WTC11 (cell line): Measurements from ENCODE around the gene RPTOR. TPM values are rescaled to one million over a fixed set of nuclear protein-coding genes. Genes with fewer than 3 reads are reported as not detected.

Source experiments
- ATAC-seq: fragments of 200-7000 bp; cut with Tn5 transposase; 2 replicates; pipeline ENCODE4 v1.10.0; 2021; ENCODE audit warnings: mild to moderate bottlenecking, moderate library complexity
- CTCF ChIA-PET: fragments of 300-600 bp; sonication (Branson Sonifier 250); formaldehyde crosslinking; loops from one replicate; lab custom pipeline; 2021; ENCODE audit warnings: antibody characterized with exemption; lab: Charles Lee
- POLR2A ChIA-PET: fragments of 350-600 bp; sonication (Branson Sonifier 250); formaldehyde crosslinking; loops from one replicate; lab custom pipeline; 2021; ENCODE audit warnings: antibody characterized with exemption; lab: Charles Lee
- DNase-seq: peaks from one replicate; pipeline ENCODE4 v3.0.0; 2021; ENCODE audit warnings: low spot score
- H3K27ac Mint-ChIP-seq: 2 replicates; pipeline ENCODE4 v1.8.0; 2021; ENCODE audit warnings: mixed read lengths
- H3K27me3 Mint-ChIP-seq: 2 replicates; pipeline ENCODE4 v1.8.0; 2021; ENCODE audit warnings: low read depth, mild to moderate bottlenecking, moderate library complexity, mixed read lengths
- H3K36me3 Mint-ChIP-seq: 2 replicates; pipeline ENCODE4 v1.8.0; 2021; ENCODE audit warnings: mixed read lengths
- H3K4me1 Mint-ChIP-seq: 2 replicates; pipeline ENCODE4 v1.8.0; 2022; ENCODE audit warnings: mixed read lengths
- H3K4me3 Mint-ChIP-seq: 2 replicates; pipeline ENCODE4 v1.8.0; 2021; ENCODE audit warnings: mild to moderate bottlenecking, moderate library complexity, mixed read lengths
- H3K9me3 Mint-ChIP-seq: 2 replicates; pipeline ENCODE4 v1.8.0; 2021; ENCODE audit warnings: mixed read lengths
- AR ChIP-seq: fragments of 250-450 bp; sonication (Bioruptor Pico); IDR thresholded peaks from 2 replicates; pipeline ENCODE4 v1.9.0; 2021; ENCODE audit warnings: mild to moderate bottlenecking
- CREB1 ChIP-seq: sonication (generic); formaldehyde crosslinking; IDR thresholded peaks from 2 replicates; pipeline ENCODE4 v1.8.0; 2023; ENCODE audit warnings: mild to moderate bottlenecking, missing genetic modification reagents
- E2F5 ChIP-seq: sonication (generic); formaldehyde crosslinking; IDR thresholded peaks from 2 replicates; pipeline ENCODE4 v1.8.1; 2022; ENCODE audit warnings: mild to moderate bottlenecking, moderate library complexity, missing genetic modification reagents
- ESRRA ChIP-seq: sonication (generic); formaldehyde crosslinking; IDR thresholded peaks from 2 replicates; pipeline ENCODE4 v1.8.1; 2022; ENCODE audit warnings: mild to moderate bottlenecking, missing genetic modification reagents, borderline replicate concordance
- ETV6 ChIP-seq: sonication (generic); formaldehyde crosslinking; IDR thresholded peaks from 2 replicates; pipeline ENCODE4 v1.8.1; 2022; ENCODE audit warnings: mild to moderate bottlenecking, missing genetic modification reagents
- FOXK1 ChIP-seq: sonication (generic); formaldehyde crosslinking; IDR thresholded peaks from 2 replicates; pipeline ENCODE4 v1.8.0; 2022; ENCODE audit warnings: mild to moderate bottlenecking, moderate library complexity, missing genetic modification reagents
- FOXP4 ChIP-seq: sonication (generic); formaldehyde crosslinking; IDR thresholded peaks from 2 replicates; pipeline ENCODE4 v1.8.0; 2022; ENCODE audit warnings: mild to moderate bottlenecking, missing genetic modification reagents
- HMGA2 ChIP-seq: fragments of 250-450 bp; sonication (Bioruptor Pico); IDR thresholded peaks from 2 replicates; pipeline ENCODE4 v1.4.0; 2021; ENCODE audit warnings: mild to moderate bottlenecking, moderate library complexity
- JAZF1 ChIP-seq: fragments of 250-450 bp; sonication (Bioruptor Pico); IDR thresholded peaks from 2 replicates; pipeline ENCODE4 v1.9.0; 2021; ENCODE audit warnings: moderate library complexity, mild to moderate bottlenecking, inconsistent platforms
- JUN ChIP-seq: sonication (generic); formaldehyde crosslinking; IDR thresholded peaks from 2 replicates; pipeline ENCODE4 v1.8.0; 2023; ENCODE audit warnings: mild to moderate bottlenecking, missing genetic modification reagents
- NFATC4 ChIP-seq: fragments of 250-450 bp; sonication (Bioruptor Pico); IDR thresholded peaks from 2 replicates; pipeline ENCODE4 v1.9.0; 2021; ENCODE audit warnings: mild to moderate bottlenecking
- NFYB ChIP-seq: sonication (generic); formaldehyde crosslinking; conservative IDR thresholded peaks from 2 replicates; pipeline ENCODE4 v1.8.0; 2022; ENCODE audit warnings: low read depth, missing genetic modification reagents
- PRRX2 ChIP-seq: fragments of 250-450 bp; sonication (Bioruptor Pico); IDR thresholded peaks from 2 replicates; pipeline ENCODE4 v1.8.0; 2021; ENCODE audit warnings: mild to moderate bottlenecking
- SOX15 ChIP-seq: fragments of 250-450 bp; sonication (Bioruptor Pico); IDR thresholded peaks from 2 replicates; pipeline ENCODE4 v1.9.0; 2021; ENCODE audit warnings: mild to moderate bottlenecking
- TEAD4 ChIP-seq: sonication (generic); formaldehyde crosslinking; IDR thresholded peaks from 2 replicates; pipeline ENCODE4 v1.8.0; 2022; ENCODE audit warnings: mild to moderate bottlenecking, missing genetic modification reagents
- ZNF121 ChIP-seq: sonication (generic); formaldehyde crosslinking; IDR thresholded peaks from 2 replicates; pipeline ENCODE4 v1.8.0; 2023; ENCODE audit warnings: missing genetic modification reagents
- ZNF396 ChIP-seq: fragments of 250-450 bp; sonication (Bioruptor Pico); IDR thresholded peaks from 2 replicates; pipeline ENCODE4 v1.8.0; 2021; ENCODE audit warnings: mild to moderate bottlenecking, moderate library complexity, borderline replicate concordance
- ZNF512 ChIP-seq: sonication (generic); formaldehyde crosslinking; IDR thresholded peaks from 2 replicates; pipeline ENCODE4 v1.8.1; 2022; ENCODE audit warnings: missing genetic modification reagents, borderline replicate concordance
- total RNA-seq: library from RNA; stranded (reverse); gene quantifications from 3 replicates; pipeline ENCODE4 v1.2.3, GENCODE V29; 2021
- TF ChIP-seq, protein P1 (sequence below): fragments of 250-450 bp; sonication (Bioruptor Pico); IDR thresholded peaks from 2 replicates; pipeline ENCODE4 v1.9.0; 2021; ENCODE audit warnings: moderate library complexity, mild to moderate bottlenecking, inconsistent platforms, borderline replicate concordance
- TF ChIP-seq, protein P2 (sequence below): sonication (generic); formaldehyde crosslinking; IDR thresholded peaks from 2 replicates; pipeline ENCODE4 v1.8.0; 2022; ENCODE audit warnings: mild to moderate bottlenecking, missing genetic modification reagents
- TF ChIP-seq, protein P3 (sequence below): sonication (generic); formaldehyde crosslinking; IDR thresholded peaks from 2 replicates; pipeline ENCODE4 v1.8.1; 2023; ENCODE audit warnings: mild to moderate bottlenecking, moderate library complexity, missing genetic modification reagents
- TF ChIP-seq, protein P4 (sequence below): fragments of 250-450 bp; sonication (Bioruptor Pico); IDR thresholded peaks from 2 replicates; pipeline ENCODE4 v1.8.0; 2021; ENCODE audit warnings: mild to moderate bottlenecking

The RPTOR gene
- total RNA-seq, 1 experiment from 2014 or later: 41.0 TPM

GRCh38 chr17:80960037-80960796 lies 415.6 kb downstream of the RPTOR start:
- Mint-ChIP-seq H3K27ac (no peak overlapping the region), H3K9me3 (peaks cover 2% of the 10 kb centered on the region; the same call in 1 of the 2 replicates), H3K4me1 (no peaks in the 10 kb centered on the region), H3K36me3 (no peaks in the 10 kb centered on the region; the same call in 1 of the 2 replicates)
- DNase-seq (no peak), ATAC-seq (no peak)
- CTCF ChIA-PET: interaction anchor here (1.1 to 1.4 kb wide), 2 partner anchors 24 to 29 kb away, joined by 3 to 9 read pairs; no protein-coding TSS in a partner anchor
- TF ChIP-seq FOXP4 (no peak), ESRRA (CRISPR knock-in tag) (no peak), HMGA2 (CRISPR knock-in tag) (no peak), ZNF121 (CRISPR knock-in tag) (no peak), SOX15 (CRISPR knock-in tag) (no peak), ZNF512 (CRISPR knock-in tag) (no peak), JAZF1 (CRISPR knock-in tag) (no peak), FOXK1 (CRISPR knock-in tag) (no peak), ETV6 (CRISPR knock-in tag) (no peak), E2F5 (no peak), TEAD4 (no peak)
- TF ChIP-seq, protein P1, sequence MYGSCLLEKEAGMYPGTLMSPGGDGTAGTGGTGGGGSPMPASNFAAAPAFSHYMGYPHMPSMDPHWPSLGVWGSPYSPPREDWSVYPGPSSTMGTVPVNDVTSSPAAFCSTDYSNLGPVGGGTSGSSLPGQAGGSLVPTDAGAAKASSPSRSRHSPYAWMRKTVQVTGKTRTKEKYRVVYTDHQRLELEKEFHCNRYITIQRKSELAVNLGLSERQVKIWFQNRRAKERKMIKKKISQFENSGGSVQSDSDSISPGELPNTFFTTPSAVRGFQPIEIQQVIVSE (CRISPR knock-in tag): no peak
- TF ChIP-seq, all 79 proteins: peak for 0
- Mint-ChIP-seq H3K27me3 (no peaks in the 10 kb centered on the region), H3K4me3 (no peak overlapping the region)
- POLR2A ChIA-PET: no interaction called here

DNA sequence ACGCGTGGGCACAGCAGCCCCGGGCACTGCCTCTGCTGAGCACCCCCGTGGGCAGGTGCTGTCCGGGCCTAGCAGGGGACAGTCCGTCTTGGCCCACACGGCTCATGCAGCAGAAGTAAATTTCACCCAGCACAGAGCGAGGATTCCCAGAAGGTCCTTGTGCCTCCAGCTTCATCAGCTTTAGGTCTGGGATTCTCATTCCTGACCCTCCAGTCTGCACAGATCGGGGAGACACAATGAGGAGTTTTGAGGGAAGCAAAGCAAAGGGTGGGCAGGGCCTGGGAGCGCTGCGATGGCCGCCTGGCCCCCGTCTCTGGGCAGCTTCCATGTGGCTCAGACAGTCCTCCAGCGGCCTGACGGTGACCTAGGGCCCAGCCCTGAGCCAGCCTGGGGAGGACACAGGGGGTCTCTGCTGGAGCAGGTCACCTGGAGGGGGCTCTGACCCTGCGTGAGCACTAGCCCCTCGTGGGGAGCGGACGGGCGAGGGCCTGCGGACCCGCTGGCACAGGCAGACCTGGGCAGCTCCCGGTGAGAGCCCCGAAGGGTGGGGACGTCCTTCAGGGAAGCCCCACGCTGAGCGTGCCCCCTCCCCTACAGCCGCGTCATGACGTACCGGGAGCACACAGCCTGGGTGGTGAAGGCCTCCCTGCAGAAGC lies 416.3 kb downstream of the RPTOR start:
- Mint-ChIP-seq H3K27me3 (no peaks in the 10 kb centered on the region), H3K4me3 (no peak overlapping the region), H3K36me3 (no peaks in the 10 kb centered on the region; the same call in 1 of the 2 replicates), H3K9me3 (no peaks in the 10 kb centered on the region), H3K4me1 (no peaks in the 10 kb centered on the region), H3K27ac (no peak overlapping the region)
- DNase-seq (no peak), ATAC-seq (no peak)
- ChIA-PET POLR2A (no interaction called here), CTCF (no interaction called here)
- TF ChIP-seq ETV6 (CRISPR knock-in tag) (no peak), JUN (CRISPR knock-in tag) (no peak), PRRX2 (CRISPR knock-in tag) (no peak), CREB1 (no peak), NFYB (CRISPR knock-in tag) (no peak), NFATC4 (CRISPR knock-in tag) (no peak), ZNF396 (CRISPR knock-in tag) (no peak), AR (CRISPR knock-in tag) (no peak)
- TF ChIP-seq, protein P2, sequence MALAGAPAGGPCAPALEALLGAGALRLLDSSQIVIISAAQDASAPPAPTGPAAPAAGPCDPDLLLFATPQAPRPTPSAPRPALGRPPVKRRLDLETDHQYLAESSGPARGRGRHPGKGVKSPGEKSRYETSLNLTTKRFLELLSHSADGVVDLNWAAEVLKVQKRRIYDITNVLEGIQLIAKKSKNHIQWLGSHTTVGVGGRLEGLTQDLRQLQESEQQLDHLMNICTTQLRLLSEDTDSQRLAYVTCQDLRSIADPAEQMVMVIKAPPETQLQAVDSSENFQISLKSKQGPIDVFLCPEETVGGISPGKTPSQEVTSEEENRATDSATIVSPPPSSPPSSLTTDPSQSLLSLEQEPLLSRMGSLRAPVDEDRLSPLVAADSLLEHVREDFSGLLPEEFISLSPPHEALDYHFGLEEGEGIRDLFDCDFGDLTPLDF: no peak
- TF ChIP-seq, protein P3, sequence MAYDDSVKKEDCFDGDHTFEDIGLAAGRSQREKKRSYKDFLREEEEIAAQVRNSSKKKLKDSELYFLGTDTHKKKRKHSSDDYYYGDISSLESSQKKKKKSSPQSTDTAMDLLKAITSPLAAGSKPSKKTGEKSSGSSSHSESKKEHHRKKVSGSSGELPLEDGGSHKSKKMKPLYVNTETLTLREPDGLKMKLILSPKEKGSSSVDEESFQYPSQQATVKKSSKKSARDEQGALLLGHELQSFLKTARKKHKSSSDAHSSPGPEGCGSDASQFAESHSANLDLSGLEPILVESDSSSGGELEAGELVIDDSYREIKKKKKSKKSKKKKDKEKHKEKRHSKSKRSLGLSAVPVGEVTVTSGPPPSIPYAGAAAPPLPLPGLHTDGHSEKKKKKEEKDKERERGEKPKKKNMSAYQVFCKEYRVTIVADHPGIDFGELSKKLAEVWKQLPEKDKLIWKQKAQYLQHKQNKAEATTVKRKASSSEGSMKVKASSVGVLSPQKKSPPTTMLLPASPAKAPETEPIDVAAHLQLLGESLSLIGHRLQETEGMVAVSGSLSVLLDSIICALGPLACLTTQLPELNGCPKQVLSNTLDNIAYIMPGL (CRISPR knock-in tag): no peak
- TF ChIP-seq, protein P4, sequence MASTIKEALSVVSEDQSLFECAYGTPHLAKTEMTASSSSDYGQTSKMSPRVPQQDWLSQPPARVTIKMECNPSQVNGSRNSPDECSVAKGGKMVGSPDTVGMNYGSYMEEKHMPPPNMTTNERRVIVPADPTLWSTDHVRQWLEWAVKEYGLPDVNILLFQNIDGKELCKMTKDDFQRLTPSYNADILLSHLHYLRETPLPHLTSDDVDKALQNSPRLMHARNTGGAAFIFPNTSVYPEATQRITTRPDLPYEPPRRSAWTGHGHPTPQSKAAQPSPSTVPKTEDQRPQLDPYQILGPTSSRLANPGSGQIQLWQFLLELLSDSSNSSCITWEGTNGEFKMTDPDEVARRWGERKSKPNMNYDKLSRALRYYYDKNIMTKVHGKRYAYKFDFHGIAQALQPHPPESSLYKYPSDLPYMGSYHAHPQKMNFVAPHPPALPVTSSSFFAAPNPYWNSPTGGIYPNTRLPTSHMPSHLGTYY: no peak
